GM12878 (cell line): Measurements from ENCODE around the gene RAP2C.

Experiments
- ATF7 ChIP-seq: fragments of 450-650 bp; IDR thresholded peaks from 2 replicates; pipeline ENCODE4 v1.6.1; 2016; ENCODE audit warnings: low read depth, mild to moderate bottlenecking
- BACH1 ChIP-seq: fragments of 450-650 bp; IDR thresholded peaks from 2 replicates; pipeline ENCODE4 v1.6.1; 2017; ENCODE audit warnings: mild to moderate bottlenecking, borderline replicate concordance
- CREB1 ChIP-seq: IDR thresholded peaks from 2 replicates; pipeline ENCODE4 v1.6.1; 2012; ENCODE audit warnings: low read depth, mild to moderate bottlenecking, inconsistent platforms
- CTCF ChIP-seq, 3 experiments: IDR thresholded peaks in 2 of 3; conservative IDR thresholded peaks in 1 of 3; 2 replicates each; pipeline ENCODE4 v1.5.1; 2011; ENCODE audit warnings: low read depth in 3 of 3, low read length in 3 of 3, mild to moderate bottlenecking in 3 of 3, control low read depth in 2 of 3, moderate library complexity in 2 of 3, inconsistent platforms in 1 of 3, mixed read lengths in 1 of 3; ENCODE audit not compliant: control insufficient read depth in 2 of 3, insufficient read depth in 1 of 3; ENCODE audit errors: extremely low read depth in 1 of 3
- EP300 ChIP-seq, 2 experiments: fragments of 150-350 bp in 1 of 2; IDR thresholded peaks; 2 replicates each; pipeline ENCODE4 v1.6.1; 2011 to 2012; ENCODE audit warnings: low read depth in 2 of 2, low read length in 2 of 2, borderline replicate concordance in 1 of 2, improper control_type of control experiment in 1 of 2, inconsistent platforms in 1 of 2; ENCODE audit not compliant: control insufficient read depth in 1 of 2
- EZH2 ChIP-seq: IDR thresholded peaks from 2 replicates; pipeline ENCODE4 v1.6.1; 2012; ENCODE audit warnings: low read depth, mild to moderate bottlenecking, control low read depth, inconsistent platforms, low read length, borderline replicate concordance; ENCODE audit not compliant: control insufficient read depth
- NBN ChIP-seq: fragments of 450-650 bp; IDR thresholded peaks from 2 replicates; pipeline ENCODE4 v1.6.1; 2016
- TAF1 ChIP-seq: IDR thresholded peaks from 2 replicates; pipeline ENCODE4 v1.6.1; 2011; ENCODE audit warnings: mild to moderate bottlenecking, low read depth, low read length, borderline replicate concordance
- YY1 ChIP-seq: IDR thresholded peaks from 2 replicates; pipeline ENCODE4 v1.6.1; 2011; ENCODE audit warnings: low read depth, mild to moderate bottlenecking, low read length
- ZNF274 ChIP-seq: IDR thresholded peaks from one replicate; pipeline ENCODE4 v1.8.0; 2011; ENCODE audit not compliant: insufficient read length, insufficient read depth
- TF ChIP-seq, protein P1 (sequence below): IDR thresholded peaks from 2 replicates; pipeline ENCODE4 v1.6.1; 2012; ENCODE audit warnings: low read depth, low read length, improper control_type of control experiment
- TF ChIP-seq, protein P2 (sequence below): fragments of 450-650 bp; IDR thresholded peaks from 2 replicates; pipeline ENCODE4 v1.6.1; 2017; ENCODE audit warnings: antibody characterized with exemption, mild to moderate bottlenecking, moderate library complexity

DNA sequence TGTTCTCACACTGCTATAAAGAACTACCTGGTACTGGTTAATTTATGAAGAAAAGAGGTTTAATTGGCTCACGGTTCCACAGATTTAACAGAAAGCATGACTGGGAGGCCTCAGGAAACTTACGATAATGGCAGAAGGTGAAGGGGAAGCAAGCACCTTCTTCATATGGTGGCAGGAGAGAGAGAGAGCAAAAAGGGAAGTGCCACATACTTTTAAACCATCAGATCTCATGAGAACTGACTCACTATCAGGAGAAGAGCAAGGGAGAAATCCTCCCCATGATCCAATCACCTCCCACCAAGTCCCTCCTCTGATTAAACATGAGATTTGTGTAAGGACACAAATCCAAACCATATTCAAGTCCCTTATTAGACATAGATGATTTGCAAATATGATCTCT, 12.3 kb upstream of the RAP2C start:
- no peak for TF ChIP-seq CTCF (IDR thresholded peaks at IDR 0.05 in 2 of 3, conservative IDR thresholded peaks at IDR 0.05 in 1 of 3; ENCODE audit: control insufficient read depth in 2 of 3, extremely low read depth in 1 of 3, insufficient read depth in 1 of 3, low read depth in 3 of 3, low read length in 3 of 3)
- TF ChIP-seq, protein P1, sequence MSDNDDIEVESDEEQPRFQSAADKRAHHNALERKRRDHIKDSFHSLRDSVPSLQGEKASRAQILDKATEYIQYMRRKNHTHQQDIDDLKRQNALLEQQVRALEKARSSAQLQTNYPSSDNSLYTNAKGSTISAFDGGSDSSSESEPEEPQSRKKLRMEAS: no peak
- no peak for TF ChIP-seq YY1
- no peak for TF ChIP-seq ATF7
- no peak for TF ChIP-seq EP300 (IDR thresholded peaks at IDR 0.05; ENCODE audit: borderline replicate concordance in 1 of 2, control insufficient read depth in 1 of 2, low read depth in 2 of 2, low read length in 2 of 2)
- TF ChIP-seq, protein P2, sequence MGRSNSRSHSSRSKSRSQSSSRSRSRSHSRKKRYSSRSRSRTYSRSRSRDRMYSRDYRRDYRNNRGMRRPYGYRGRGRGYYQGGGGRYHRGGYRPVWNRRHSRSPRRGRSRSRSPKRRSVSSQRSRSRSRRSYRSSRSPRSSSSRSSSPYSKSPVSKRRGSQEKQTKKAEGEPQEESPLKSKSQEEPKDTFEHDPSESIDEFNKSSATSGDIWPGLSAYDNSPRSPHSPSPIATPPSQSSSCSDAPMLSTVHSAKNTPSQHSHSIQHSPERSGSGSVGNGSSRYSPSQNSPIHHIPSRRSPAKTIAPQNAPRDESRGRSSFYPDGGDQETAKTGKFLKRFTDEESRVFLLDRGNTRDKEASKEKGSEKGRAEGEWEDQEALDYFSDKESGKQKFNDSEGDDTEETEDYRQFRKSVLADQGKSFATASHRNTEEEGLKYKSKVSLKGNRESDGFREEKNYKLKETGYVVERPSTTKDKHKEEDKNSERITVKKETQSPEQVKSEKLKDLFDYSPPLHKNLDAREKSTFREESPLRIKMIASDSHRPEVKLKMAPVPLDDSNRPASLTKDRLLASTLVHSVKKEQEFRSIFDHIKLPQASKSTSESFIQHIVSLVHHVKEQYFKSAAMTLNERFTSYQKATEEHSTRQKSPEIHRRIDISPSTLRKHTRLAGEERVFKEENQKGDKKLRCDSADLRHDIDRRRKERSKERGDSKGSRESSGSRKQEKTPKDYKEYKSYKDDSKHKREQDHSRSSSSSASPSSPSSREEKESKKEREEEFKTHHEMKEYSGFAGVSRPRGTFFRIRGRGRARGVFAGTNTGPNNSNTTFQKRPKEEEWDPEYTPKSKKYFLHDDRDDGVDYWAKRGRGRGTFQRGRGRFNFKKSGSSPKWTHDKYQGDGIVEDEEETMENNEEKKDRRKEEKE: no peak
- no peak for TF ChIP-seq NBN
- TF ChIP-seq ZNF274: no peak
- no peak for TF ChIP-seq EZH2
- TF ChIP-seq TAF1: no peak
- no peak for TF ChIP-seq BACH1
- no peak for TF ChIP-seq CREB1
